Measurements from ENCODE around the gene SMOC2.

The SMOC2 gene

GRCh38 chr6:168479421-168479820, 38.4 kb downstream of the SMOC2 start:
- no peak for DNase-seq (ENCODE audit: low spot score)
- no peak for TF ChIP-seq CTCF (IDR thresholded peaks at IDR 0.05; ENCODE audit: borderline replicate concordance, control extremely low read depth, extremely low read depth, insufficient read depth, missing control alignments)
- in situ Hi-C loops (cut with MboI; ENCODE audit: low sequenced_read_pairs, unreplicated experiment), result no loop called here

DNA sequence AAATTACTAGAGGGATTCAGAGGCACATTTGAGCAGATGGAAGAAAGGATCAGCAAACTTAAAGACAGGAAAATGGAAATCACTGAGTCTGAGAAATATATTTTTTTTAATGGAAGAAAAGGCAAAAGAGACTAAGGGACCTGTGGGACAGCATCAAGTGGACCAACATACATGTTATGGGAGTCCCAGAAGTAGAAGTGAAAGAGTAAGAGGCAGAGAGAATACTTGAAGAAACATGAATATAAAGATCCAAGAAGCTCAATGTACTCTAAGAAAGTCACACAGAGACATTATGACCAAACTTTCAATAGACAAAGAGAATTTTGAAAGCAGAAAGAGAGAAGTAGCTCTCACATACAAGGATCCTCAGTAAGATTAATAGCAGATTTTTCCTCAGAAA, 39.5 kb downstream of the SMOC2 start:
- in situ Hi-C loops (cut with MboI; ENCODE audit: low sequenced_read_pairs, unreplicated experiment), result no loop called here
- no peak for DNase-seq (ENCODE audit: low spot score)
- no peak for TF ChIP-seq CTCF (IDR thresholded peaks at IDR 0.05; ENCODE audit: borderline replicate concordance, control extremely low read depth, extremely low read depth, insufficient read depth, missing control alignments)

DNA sequence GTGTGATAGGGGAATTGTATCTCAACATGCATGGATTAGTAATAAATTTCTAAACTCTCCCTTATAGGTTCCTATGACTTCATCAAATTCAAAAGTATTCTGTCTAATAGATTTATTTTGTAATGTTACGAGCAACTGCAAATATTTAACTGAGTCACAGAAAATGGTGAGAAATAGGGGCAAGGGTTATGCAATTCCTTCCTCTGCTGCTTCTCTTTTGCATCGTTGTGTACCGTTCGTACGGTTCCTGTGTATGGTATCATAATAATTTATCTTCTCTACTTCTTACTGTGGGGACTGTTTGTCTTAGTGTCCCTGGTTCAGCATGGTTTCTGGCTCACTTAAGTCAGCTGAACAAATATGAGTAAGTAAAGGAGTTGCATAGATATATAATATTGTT, 44.8 kb downstream of the SMOC2 start:
- TF ChIP-seq CTCF (IDR thresholded peaks at IDR 0.05; ENCODE audit: borderline replicate concordance, control extremely low read depth, extremely low read depth, insufficient read depth, missing control alignments), result no peak
- in situ Hi-C loops (cut with MboI; ENCODE audit: low sequenced_read_pairs, unreplicated experiment), result no loop called here
- no peak for DNase-seq (ENCODE audit: low spot score)

DNA sequence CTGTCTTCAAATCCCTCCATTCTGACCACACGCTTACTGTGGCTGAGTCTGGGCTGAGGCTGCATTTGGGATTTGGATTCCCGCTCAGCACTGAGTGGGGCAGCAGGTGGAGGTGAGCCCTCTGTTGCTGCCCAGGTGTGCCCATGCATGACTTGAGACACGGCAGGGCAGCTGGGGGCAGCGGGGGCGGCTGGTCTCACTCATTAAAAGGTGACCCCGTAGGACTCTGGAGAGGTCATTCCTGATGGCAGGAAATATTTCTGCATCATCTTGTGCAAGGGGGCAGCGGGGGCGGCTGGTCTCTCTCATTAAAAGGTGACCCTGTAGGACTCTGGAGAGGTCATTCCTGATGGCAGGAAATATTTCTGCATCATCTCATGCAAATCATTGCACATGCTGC, 49.8 kb downstream of the SMOC2 start:
- in situ Hi-C loops (cut with MboI; ENCODE audit: low sequenced_read_pairs, unreplicated experiment), result no loop called here
- no peak for TF ChIP-seq CTCF (IDR thresholded peaks at IDR 0.05; ENCODE audit: borderline replicate concordance, control extremely low read depth, extremely low read depth, insufficient read depth, missing control alignments)
- no peak for DNase-seq (ENCODE audit: low spot score)

- in situ Hi-C loops (cut with MboI; ENCODE audit: low sequenced_read_pairs, unreplicated experiment), result no loop called here
- DNase-seq (ENCODE audit: low spot score), result no peak
- TF ChIP-seq CTCF (IDR thresholded peaks at IDR 0.05; ENCODE audit: borderline replicate concordance, control extremely low read depth, extremely low read depth, insufficient read depth, missing control alignments), result no peak
Observed at GRCh38 chr6:168493976-168494375, 53.0 kb downstream of the SMOC2 start.

DNA sequence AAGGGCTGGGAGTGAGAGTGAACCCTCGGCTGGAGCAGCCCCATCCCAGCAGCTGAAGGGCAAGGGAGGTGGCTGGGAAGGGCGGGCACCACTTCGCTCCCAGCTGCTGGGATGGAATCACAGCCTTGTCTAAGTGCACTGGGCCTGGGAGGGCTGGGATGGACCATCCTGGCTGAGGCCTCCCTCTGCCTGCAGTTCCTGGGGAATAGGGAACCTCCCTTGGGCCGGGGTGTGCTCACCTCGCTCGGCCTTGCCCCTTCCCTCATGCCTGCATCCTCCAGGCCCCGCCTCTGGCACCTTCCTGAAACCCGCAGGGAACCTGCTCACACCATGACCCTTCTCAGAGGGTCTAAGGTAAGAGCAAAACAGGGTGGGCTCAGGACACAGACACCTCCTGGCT, 53.7 kb downstream of the SMOC2 start:
- no peak for TF ChIP-seq CTCF (IDR thresholded peaks at IDR 0.05; ENCODE audit: borderline replicate concordance, control extremely low read depth, extremely low read depth, insufficient read depth, missing control alignments)
- no peak for DNase-seq (ENCODE audit: low spot score)
- in situ Hi-C loops (cut with MboI; ENCODE audit: low sequenced_read_pairs, unreplicated experiment), result no loop called here

GRCh38 chr6:168495133-168495532, 54.1 kb downstream of the SMOC2 start:
- no peak for TF ChIP-seq CTCF (IDR thresholded peaks at IDR 0.05; ENCODE audit: borderline replicate concordance, control extremely low read depth, extremely low read depth, insufficient read depth, missing control alignments)
- no peak for DNase-seq (ENCODE audit: low spot score)
- in situ Hi-C loops (cut with MboI; ENCODE audit: low sequenced_read_pairs, unreplicated experiment), result no loop called here
